Stimulated activated memory B cell treated with anti-CD40 and anti-IgM and Interleukin-4, amounts not matched to agents 10 μg/mL and 1 μg/mL and 100 μg/mL, for 72 hours (primary cell): ENCODE measurements around the gene DNAH9.
A peak's percentile ranks its signal among the peaks of the same experiment; 100 is the strongest.
"Not testable (repeated sequence)": the region's sequence is repeated elsewhere in the genome, so short reads cannot be mapped to it uniquely, and the experiment has no call there.

Experiments used
- ATAC-seq: fragments of 150-1000 bp; cut with Tn5 transposase; 2 replicates; pipeline ENCODE4 v1.10.0; 2021
- H3K27ac Mint-ChIP-seq: one replicate; pipeline ENCODE4 v1.8.0; 2022; ENCODE audit warnings: mild to moderate bottlenecking, mixed read lengths
- H3K27me3 Mint-ChIP-seq: one replicate; pipeline ENCODE4 v1.8.0; 2022; ENCODE audit warnings: mixed read lengths
- H3K36me3 Mint-ChIP-seq: one replicate; pipeline ENCODE4 v1.8.0; 2022; ENCODE audit warnings: mixed read lengths
- H3K4me1 Mint-ChIP-seq: one replicate; pipeline ENCODE4 v1.8.0; 2022; ENCODE audit warnings: mixed read lengths
- H3K4me3 Mint-ChIP-seq: one replicate; pipeline ENCODE4 v1.8.0; 2022; ENCODE audit warnings: mild to moderate bottlenecking, moderate library complexity, mixed read lengths
- H3K9me3 Mint-ChIP-seq: one replicate; pipeline ENCODE4 v1.8.0; 2022; ENCODE audit warnings: mixed read lengths

DNAH9 gene

GRCh38 chr17:11909348-11909747 is 311.1 kb downstream of the DNAH9 start:
- Mint-ChIP-seq H3K4me1 (no peaks in the 10 kb centered on the region), H3K4me3 (no peak overlapping the region), H3K36me3 (no peaks in the 10 kb centered on the region), H3K27ac (no peak overlapping the region), H3K9me3 (peaks cover 16% of the 10 kb centered on the region), H3K27me3 (no peaks in the 10 kb centered on the region)
- ATAC-seq = no peak

- peaks cover 17% of the 10 kb centered on the region for H3K36me3 Mint-ChIP-seq
- peaks cover 20% of the 10 kb centered on the region for H3K4me1 Mint-ChIP-seq
- H3K9me3 Mint-ChIP-seq = peaks cover 26% of the 10 kb centered on the region
- no peak for ATAC-seq
- no peak overlapping the region for H3K27ac Mint-ChIP-seq
- H3K27me3 Mint-ChIP-seq = no peaks in the 10 kb centered on the region
- H3K4me3 Mint-ChIP-seq = no peak overlapping the region
Observed at GRCh38 chr17:11916091-11916490, 317.8 kb downstream of the DNAH9 start.

GRCh38 chr17:11917415-11917814 is 319.1 kb downstream of the DNAH9 start:
- Mint-ChIP-seq H3K4me3 (no peak overlapping the region), H3K27me3 (no peaks in the 10 kb centered on the region), H3K9me3 (peaks cover 16% of the 10 kb centered on the region), H3K36me3 (peaks cover 17% of the 10 kb centered on the region), H3K27ac (peak overlapping the region; percentile 18), H3K4me1 (peaks cover 20% of the 10 kb centered on the region)
- no peak for ATAC-seq

GRCh38 chr17:11921296-11921695 is 323.0 kb downstream of the DNAH9 start:
- Mint-ChIP-seq H3K4me3 (no peak overlapping the region), H3K36me3 (peaks cover 17% of the 10 kb centered on the region), H3K9me3 (peaks cover 13% of the 10 kb centered on the region), H3K27ac (no peak overlapping the region), H3K27me3 (no peaks in the 10 kb centered on the region), H3K4me1 (peaks cover 18% of the 10 kb centered on the region)
- ATAC-seq = no peak

GRCh38 chr17:11922638-11923037 is 324.4 kb downstream of the DNAH9 start:
- no peak for ATAC-seq
- H3K27me3 Mint-ChIP-seq = peaks cover 10% of the 10 kb centered on the region
- H3K9me3 Mint-ChIP-seq = peaks cover 11% of the 10 kb centered on the region
- H3K4me1 Mint-ChIP-seq = peaks cover 8% of the 10 kb centered on the region
- H3K4me3 Mint-ChIP-seq = no peak overlapping the region
- no peak overlapping the region for H3K27ac Mint-ChIP-seq
- H3K36me3 Mint-ChIP-seq = peaks cover 11% of the 10 kb centered on the region

- ATAC-seq = no peak
- Mint-ChIP-seq H3K9me3 (peaks cover 8% of the 10 kb centered on the region), H3K27me3 (peaks cover 13% of the 10 kb centered on the region), H3K4me3 (no peak overlapping the region), H3K4me1 (no peaks in the 10 kb centered on the region), H3K27ac (no peak overlapping the region), H3K36me3 (peaks cover 6% of the 10 kb centered on the region)
Observed at GRCh38 chr17:11924076-11924475, 325.8 kb downstream of the DNAH9 start.

GRCh38 chr17:11925262-11926021 is 327.2 kb downstream of the DNAH9 start:
- no peak for ATAC-seq
- Mint-ChIP-seq H3K27ac (no peak overlapping the region), H3K9me3 (peaks cover 5% of the 10 kb centered on the region), H3K36me3 (no peaks in the 10 kb centered on the region), H3K27me3 (peaks cover 13% of the 10 kb centered on the region), H3K4me1 (no peaks in the 10 kb centered on the region), H3K4me3 (no peak overlapping the region)

GRCh38 chr17:11928436-11928835 is 330.2 kb downstream of the DNAH9 start:
- H3K27ac Mint-ChIP-seq = no peak overlapping the region
- no peaks in the 10 kb centered on the region for H3K36me3 Mint-ChIP-seq
- peaks cover 5% of the 10 kb centered on the region for H3K9me3 Mint-ChIP-seq
- H3K4me1 Mint-ChIP-seq = no peaks in the 10 kb centered on the region
- H3K27me3 Mint-ChIP-seq = peaks cover 13% of the 10 kb centered on the region
- no peak overlapping the region for H3K4me3 Mint-ChIP-seq
- ATAC-seq = no peak

- Mint-ChIP-seq H3K4me1 (no peaks in the 10 kb centered on the region), H3K27me3 (peaks cover 5% of the 10 kb centered on the region), H3K4me3 (no peak overlapping the region), H3K27ac (no peak overlapping the region), H3K36me3 (no peaks in the 10 kb centered on the region), H3K9me3 (no peaks in the 10 kb centered on the region)
- no peak for ATAC-seq
Observed at GRCh38 chr17:11932337-11932898, 334.1 kb downstream of the DNAH9 start.

GRCh38 chr17:11935734-11936406 is 337.6 kb downstream of the DNAH9 start:
- no peak for ATAC-seq
- Mint-ChIP-seq H3K36me3 (no peaks in the 10 kb centered on the region), H3K4me3 (no peak overlapping the region), H3K4me1 (no peaks in the 10 kb centered on the region), H3K9me3 (no peaks in the 10 kb centered on the region), H3K27me3 (no peaks in the 10 kb centered on the region), H3K27ac (no peak overlapping the region)

- Mint-ChIP-seq H3K4me3 (no peak overlapping the region), H3K27me3 (no peaks in the 10 kb centered on the region), H3K36me3 (no peaks in the 10 kb centered on the region), H3K27ac (no peak overlapping the region), H3K9me3 (no peaks in the 10 kb centered on the region), H3K4me1 (no peaks in the 10 kb centered on the region)
- no peak for ATAC-seq
Observed at GRCh38 chr17:11940904-11941303, 342.6 kb downstream of the DNAH9 start.

GRCh38 chr17:11943086-11943485 is 344.8 kb downstream of the DNAH9 start:
- not testable (repeated sequence) for H3K4me3 Mint-ChIP-seq, H3K4me1 Mint-ChIP-seq, ATAC-seq, H3K27me3 Mint-ChIP-seq, H3K36me3 Mint-ChIP-seq, H3K9me3 Mint-ChIP-seq, H3K27ac Mint-ChIP-seq

GRCh38 chr17:11943759-11944347 is 345.6 kb downstream of the DNAH9 start:
- Mint-ChIP-seq H3K4me1 (no peaks in the 10 kb centered on the region), H3K27me3 (no peaks in the 10 kb centered on the region), H3K9me3 (no peaks in the 10 kb centered on the region), H3K27ac (no peak overlapping the region), H3K4me3 (no peak overlapping the region), H3K36me3 (no peaks in the 10 kb centered on the region)
- no peak for ATAC-seq

GRCh38 chr17:11944587-11944986 is 346.3 kb downstream of the DNAH9 start:
- H3K36me3 Mint-ChIP-seq = no peaks in the 10 kb centered on the region
- no peaks in the 10 kb centered on the region for H3K4me1 Mint-ChIP-seq
- no peak for ATAC-seq
- no peak overlapping the region for H3K4me3 Mint-ChIP-seq
- no peaks in the 10 kb centered on the region for H3K27me3 Mint-ChIP-seq
- H3K27ac Mint-ChIP-seq = no peak overlapping the region
- H3K9me3 Mint-ChIP-seq = no peaks in the 10 kb centered on the region

GRCh38 chr17:11948789-11949188 is 350.5 kb downstream of the DNAH9 start:
- Mint-ChIP-seq H3K27me3 (no peaks in the 10 kb centered on the region), H3K27ac (no peak overlapping the region), H3K9me3 (no peaks in the 10 kb centered on the region), H3K36me3 (peaks cover 13% of the 10 kb centered on the region), H3K4me3 (no peak overlapping the region), H3K4me1 (no peaks in the 10 kb centered on the region)
- no peak for ATAC-seq
